LoVo (cell line): Measurements from ENCODE around the gene KDM3A.

ENCODE experiments used
- DNase-seq: peaks from one replicate; pipeline ENCODE4 v3.0.0-alpha.2; 2016; ENCODE audit warnings: low spot score

The KDM3A gene

DNA sequence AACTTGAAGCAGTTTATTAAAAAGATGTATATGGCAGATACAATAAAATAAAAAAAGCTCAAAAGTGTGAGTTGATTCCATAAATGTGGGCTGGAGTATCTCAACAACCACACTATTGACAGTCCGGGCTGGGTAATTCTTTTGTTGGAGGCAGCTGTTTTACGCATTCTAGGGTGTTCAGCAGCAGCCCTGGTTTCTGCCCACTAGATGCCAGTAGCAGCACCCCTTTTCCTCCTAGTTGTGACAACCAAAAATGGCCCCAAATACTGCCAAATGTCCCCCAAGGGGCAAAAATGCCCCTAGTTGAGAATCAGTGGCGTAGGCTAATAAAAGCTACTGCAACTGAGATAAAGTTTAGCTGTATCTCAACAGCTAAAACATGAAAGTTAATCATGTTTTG, 77.3 kb downstream of the KDM3A start:
- no peak for DNase-seq

DNA sequence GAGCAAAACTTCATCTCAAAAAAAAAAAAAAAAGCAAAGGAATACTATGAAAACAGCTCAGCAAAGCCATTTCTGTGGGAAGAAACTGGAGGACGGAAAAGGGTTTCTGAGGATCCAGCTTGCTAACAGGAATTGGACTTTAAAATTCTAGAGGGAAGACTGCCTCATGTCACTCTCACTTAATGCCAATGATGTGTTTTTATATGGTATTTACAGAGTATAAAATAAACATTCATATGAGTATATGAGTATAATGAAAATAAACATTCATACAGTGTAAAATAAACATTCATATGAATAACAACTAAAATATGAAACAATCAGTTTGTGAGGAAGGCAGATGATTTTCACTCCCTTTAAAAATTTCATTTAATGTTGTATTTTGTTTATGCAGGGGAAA, 78.2 kb downstream of the KDM3A start:
- no peak for DNase-seq

DNA sequence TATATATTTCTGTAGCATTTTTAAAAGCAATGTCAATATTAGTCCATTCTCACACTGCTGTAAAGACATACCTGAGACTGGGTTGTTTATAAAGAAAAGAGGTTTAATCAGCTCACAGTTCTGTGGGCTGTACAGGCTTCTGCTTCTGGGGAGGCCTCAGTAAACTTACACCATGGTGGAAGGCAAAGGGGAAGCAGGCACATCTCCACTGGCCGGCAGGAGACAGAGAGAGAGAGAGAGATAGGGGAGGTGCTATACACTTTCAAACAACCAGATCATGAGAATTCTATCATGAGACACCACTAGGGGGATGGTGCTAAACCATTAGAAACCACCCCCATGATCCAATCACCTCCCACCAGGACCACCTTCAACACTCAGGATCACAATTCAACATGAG, 79.0 kb downstream of the KDM3A start:
- no peak for DNase-seq

DNA sequence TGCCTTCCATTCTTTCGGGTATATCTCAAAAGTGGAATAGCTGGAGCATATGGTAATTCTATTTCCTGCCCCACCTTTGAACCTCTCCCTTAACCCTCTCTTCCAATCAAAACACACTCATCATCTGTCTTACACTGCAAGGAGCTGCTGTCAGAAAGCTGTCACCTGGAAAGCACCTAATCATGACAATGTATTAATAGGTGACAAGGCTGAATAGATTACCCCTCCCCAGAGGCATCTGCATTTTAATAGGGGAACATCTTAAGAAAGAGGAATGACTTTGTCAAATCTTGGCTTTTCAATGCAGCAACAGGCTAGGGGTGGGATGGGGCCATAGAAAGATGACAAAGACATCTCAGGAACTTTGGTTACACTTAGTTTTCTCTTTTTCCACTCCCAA, 80.8 kb downstream of the KDM3A start:
- DNase-seq: no peak

DNA sequence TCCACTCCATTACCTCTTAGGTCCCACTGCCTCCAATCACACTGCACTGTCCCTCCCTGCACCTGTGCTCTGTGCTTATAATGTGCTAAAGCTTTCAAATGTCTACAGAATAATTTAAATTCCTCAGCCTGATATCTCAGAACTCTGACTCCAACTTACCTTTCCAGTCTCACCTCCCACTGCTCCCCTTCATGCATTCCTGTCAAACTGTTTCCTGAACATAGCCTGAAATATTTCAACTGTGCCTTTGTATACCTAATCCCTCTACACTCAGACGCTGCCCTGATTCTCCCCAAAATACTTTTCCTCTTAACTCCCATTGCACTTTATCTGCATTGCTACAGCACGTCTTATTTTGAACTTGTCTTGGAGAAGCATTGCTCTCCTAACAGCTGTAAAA, 81.5 kb downstream of the KDM3A start:
- no peak for DNase-seq

DNA sequence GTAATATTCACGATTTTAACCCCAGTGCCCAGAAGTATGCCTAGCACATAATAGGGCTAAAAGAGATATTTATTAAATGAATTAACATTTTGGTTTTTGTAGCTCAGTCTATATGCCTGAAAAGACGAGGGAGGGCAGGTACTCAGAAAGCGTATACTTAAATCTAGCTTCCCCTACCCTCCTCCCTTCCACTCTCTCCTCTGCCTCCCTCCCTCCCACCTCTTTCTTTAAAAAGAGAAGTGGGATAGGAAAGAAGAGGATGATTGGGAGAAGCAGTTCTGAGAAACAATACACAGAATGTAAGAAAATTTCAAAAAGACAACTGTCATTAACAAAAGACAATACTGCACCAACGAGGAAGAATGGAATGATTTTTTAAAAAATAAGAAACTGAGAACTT, 82.3 kb downstream of the KDM3A start:
- DNase-seq: no peak

DNA sequence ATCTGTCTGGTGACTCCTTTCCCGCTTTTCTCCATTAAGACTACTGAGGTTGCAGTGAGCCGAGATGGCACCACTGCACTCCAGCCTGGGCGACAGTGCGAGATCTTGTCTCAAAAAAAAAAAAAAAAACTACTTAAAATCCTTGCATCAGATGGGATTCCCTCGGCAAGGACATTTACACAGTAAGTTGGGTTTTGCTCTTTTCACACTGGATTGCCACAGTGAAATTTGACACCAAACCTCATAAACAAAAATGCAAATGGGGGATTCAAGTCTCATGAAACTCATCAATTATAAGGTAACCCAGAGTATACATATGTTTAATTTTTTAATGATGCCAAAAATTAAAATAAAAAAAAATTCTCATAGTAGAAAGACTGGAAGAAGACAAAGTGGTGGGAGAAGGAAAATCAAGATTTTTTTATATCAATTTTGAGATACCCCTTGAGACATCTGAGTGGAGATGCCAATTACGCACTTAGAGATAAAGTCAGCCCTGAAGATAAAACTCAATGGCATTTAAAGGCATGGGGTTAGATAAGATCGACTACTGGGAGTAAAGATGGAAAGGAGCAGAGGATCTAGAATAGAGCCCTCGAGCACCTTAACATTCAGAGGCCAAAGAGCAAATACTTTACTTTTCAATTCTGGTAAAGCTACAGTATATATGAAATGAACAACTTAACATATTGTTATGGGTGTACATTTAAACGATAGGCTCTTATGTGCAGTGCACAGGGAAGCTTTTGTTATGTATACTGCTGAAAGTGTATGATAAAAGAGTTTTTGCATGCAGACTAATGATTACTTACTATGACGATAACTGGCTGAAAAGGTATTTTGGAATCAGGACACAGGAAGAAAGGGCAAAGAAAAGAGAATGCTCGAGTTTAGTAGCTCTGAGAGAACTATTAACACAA, 84.5 kb downstream of the KDM3A start:
- no peak for DNase-seq

DNA sequence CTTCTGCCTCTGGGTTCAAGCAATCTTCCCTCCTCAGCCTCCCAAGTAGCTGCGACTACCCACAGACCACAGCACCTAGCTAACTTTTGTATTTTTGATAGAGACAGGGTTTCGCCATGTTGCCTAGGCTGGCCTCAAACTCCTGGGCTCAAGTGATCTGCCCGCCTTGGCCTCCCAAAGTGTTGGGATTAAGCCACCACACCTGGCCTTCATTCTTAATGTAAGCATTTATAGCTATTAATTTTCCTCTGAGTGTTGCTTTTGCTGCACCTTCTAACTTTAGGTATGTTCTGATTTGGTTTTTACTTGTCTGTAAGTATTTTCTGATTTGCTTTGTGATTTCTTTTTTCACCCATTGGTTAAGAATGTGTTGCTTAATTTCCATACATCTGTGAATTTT, 92.4 kb downstream of the KDM3A start:
- no peak for DNase-seq

DNA sequence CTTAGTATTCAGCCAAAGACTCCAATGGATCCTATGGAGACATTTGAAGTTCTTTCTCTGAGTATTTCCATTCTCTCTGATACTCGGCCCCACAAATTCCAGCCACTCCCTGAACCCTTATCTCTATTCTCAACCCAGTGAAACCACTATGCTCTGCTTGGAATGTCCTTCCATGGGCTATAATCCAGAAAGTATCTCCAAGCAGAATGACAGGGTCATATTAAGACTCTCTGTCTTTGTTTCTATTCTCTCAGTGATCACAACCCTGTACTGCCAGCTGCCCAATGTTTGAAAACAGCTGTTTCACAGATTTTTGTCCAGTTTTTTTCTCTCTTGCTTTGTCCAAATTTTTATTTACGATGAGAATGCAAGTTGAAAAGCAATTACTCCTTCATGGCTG, 100.2 kb downstream of the KDM3A start:
- no peak for DNase-seq
